ENCODE measurements around the gene PIBF1. TPM values are rescaled to one million over a fixed set of nuclear protein-coding genes. Genes with fewer than 3 reads are reported as not detected.

The PIBF1 gene, protein sequence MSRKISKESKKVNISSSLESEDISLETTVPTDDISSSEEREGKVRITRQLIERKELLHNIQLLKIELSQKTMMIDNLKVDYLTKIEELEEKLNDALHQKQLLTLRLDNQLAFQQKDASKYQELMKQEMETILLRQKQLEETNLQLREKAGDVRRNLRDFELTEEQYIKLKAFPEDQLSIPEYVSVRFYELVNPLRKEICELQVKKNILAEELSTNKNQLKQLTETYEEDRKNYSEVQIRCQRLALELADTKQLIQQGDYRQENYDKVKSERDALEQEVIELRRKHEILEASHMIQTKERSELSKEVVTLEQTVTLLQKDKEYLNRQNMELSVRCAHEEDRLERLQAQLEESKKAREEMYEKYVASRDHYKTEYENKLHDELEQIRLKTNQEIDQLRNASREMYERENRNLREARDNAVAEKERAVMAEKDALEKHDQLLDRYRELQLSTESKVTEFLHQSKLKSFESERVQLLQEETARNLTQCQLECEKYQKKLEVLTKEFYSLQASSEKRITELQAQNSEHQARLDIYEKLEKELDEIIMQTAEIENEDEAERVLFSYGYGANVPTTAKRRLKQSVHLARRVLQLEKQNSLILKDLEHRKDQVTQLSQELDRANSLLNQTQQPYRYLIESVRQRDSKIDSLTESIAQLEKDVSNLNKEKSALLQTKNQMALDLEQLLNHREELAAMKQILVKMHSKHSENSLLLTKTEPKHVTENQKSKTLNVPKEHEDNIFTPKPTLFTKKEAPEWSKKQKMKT
- total RNA-seq = 28.3 TPM
- long read RNA-seq, transcript PIBF1-201 (18 exons, 3,154 nt) = major isoform, 13 of 37 reads
- long read RNA-seq, partial matches to known transcripts = 4 of 37 reads
- long read RNA-seq, other reads (novel, unspliced or antisense) = 20 of 37 reads

DNA sequence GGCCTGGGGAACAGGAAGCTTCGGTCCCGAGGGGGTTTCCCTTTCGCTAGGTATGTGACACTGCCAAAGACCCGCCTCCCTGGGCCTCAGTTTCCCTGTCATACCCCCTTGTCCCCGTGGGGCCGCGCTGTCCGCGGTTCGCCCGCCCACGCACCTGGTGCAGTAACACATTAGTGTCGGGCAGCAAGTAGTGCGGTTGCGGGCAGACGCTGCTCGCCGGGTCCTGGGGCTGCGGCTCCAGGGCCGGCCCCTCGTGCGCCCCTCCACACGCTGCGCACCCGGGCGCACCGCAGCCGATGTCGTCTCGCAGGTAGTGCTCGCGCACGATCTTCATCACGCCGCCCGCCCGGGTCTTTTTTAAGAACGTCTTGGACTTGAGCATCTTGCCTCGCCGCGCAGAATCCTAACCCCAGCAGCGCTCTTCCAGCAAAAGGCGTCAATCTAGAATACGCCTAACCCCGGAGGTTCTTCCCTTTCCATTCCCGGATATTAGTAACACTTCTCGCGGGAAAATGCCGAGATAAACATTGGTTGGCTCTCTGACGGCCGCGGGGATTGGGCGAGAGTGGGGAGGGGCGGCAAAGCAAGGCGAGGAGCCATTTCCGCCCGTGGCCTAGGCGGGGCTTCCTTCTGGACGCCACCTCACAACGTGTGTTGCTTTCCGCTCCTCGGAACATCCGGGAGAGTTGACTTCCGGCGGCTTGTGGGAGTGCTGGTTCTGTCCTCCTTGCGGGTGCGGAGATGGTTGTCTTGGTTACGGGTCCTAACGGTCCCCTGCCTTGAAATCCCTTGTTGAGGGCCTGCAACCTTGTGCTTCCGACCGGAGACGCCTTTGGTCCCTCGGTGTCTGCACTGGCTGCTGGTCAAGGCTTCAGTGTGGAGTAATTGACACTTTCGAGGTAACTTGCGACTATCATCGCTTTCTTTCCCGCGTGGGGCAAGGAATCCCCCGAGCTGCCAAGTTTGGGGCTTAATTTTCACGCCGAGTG, at the start of gene PIBF1, which contains the start of gene DIS3:
Gene PIBF1, plus strand, starts transcription at position 683 of the 989 bp plus-strand sequence. CDS start 1,337 bp downstream, outside the sequence.
Gene DIS3, minus strand, starts transcription at position 450 of the 989 bp plus-strand sequence. Its CDS starts 68 bp downstream, at position 382.
- TF ChIP-seq, protein P1, sequence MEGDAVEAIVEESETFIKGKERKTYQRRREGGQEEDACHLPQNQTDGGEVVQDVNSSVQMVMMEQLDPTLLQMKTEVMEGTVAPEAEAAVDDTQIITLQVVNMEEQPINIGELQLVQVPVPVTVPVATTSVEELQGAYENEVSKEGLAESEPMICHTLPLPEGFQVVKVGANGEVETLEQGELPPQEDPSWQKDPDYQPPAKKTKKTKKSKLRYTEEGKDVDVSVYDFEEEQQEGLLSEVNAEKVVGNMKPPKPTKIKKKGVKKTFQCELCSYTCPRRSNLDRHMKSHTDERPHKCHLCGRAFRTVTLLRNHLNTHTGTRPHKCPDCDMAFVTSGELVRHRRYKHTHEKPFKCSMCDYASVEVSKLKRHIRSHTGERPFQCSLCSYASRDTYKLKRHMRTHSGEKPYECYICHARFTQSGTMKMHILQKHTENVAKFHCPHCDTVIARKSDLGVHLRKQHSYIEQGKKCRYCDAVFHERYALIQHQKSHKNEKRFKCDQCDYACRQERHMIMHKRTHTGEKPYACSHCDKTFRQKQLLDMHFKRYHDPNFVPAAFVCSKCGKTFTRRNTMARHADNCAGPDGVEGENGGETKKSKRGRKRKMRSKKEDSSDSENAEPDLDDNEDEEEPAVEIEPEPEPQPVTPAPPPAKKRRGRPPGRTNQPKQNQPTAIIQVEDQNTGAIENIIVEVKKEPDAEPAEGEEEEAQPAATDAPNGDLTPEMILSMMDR (IDR thresholded peaks at IDR 0.05) = no peak
- ATAC-seq = peak; percentile 100
- no peaks in the 10 kb centered on the region for H3K27me3 ChIP-seq (ENCODE audit: low read depth)
- peak within 1 kb of the TSS; percentile 91 for H3K27ac ChIP-seq
- H3K9me3 ChIP-seq = no peaks in the 10 kb centered on the region
- DNase-seq = peak; percentile 99
- peaks cover 31% of the 10 kb centered on the region for H3K4me1 ChIP-seq
- intact Hi-C loops (cut with DNase I) = no loop called here
- peaks cover 28% of the 10 kb centered on the region for H3K36me3 ChIP-seq
- peak within 1 kb of the TSS; percentile 94 for H3K4me3 ChIP-seq

DNA sequence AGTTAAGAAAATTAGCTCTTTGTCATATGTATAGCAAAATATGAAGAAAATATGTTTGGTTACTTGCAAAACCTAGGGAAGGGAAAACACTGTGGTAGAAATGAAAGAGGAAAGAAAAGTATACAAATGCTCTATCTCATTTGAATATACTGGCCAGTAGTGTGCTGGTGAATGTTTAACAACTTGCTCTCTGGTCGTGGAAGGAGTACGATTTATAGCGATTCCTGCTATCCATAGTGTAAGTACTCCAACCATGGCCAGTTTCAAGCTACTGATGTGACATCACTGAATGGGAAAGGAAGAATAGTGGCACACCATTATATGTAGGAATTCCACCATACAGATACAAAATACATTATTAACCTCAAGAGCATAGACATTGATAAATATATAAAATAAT, 44.9 kb upstream of the PIBF1 start:
- Histone ChIP-seq H3K4me3 (no peak overlapping the region), H3K27ac (no peak overlapping the region), H3K36me3 (peaks cover 13% of the 10 kb centered on the region), H3K9me3 (no peaks in the 10 kb centered on the region), H3K4me1 (no peaks in the 10 kb centered on the region), H3K27me3 (ENCODE audit: low read depth) (no peaks in the 10 kb centered on the region)
- no peak for DNase-seq
- no peak for ATAC-seq
- intact Hi-C loops (cut with DNase I) = no loop called here
- TF ChIP-seq, protein P1 (IDR thresholded peaks at IDR 0.05) = no peak

DNA sequence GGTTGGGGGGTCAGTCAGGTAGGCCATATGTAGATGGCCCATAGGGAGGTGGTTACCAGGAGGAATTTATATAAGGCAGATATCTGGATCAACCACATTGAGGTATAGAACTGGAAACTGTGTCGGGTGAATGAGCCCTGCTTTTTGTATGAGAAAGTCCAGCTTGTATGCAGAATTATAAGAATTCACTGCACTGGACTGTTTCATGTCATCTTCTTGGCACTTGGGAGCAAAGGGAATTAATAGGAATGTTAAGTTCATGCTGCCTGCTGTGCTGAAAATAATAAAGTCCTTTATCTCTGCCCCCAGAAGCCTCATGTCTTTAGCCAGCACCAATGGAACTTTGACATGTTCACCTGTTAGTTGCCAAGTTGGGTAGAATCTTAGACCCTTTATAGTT, 41.9 kb upstream of the PIBF1 start:
- Histone ChIP-seq H3K9me3 (no peaks in the 10 kb centered on the region), H3K27me3 (ENCODE audit: low read depth) (no peaks in the 10 kb centered on the region), H3K36me3 (peaks cover 29% of the 10 kb centered on the region), H3K27ac (no peak overlapping the region), H3K4me3 (no peak overlapping the region), H3K4me1 (no peaks in the 10 kb centered on the region)
- intact Hi-C loops (cut with DNase I) = no loop called here
- TF ChIP-seq, protein P1 (IDR thresholded peaks at IDR 0.05) = no peak
- DNase-seq (no peak), ATAC-seq (no peak)

DNA sequence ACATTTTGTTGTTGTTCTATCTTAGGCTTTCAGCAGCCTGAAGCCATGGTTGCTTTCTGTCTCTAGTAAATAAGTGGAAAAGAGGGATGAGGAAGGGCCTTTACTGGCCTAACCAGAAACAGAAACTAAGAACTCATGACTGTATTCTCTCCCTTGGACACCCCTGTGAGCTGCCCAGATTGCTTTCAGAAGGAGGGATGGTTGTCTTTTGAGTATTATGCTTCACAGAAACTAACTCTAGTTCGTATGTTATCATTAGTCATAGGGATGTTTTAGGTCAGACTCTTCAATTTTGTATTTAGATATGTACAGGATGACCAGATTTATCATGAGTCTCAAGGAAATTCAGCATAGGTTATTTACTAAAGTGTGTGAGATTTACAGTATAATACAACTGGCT, 36.7 kb upstream of the PIBF1 start:
- intact Hi-C loops (cut with DNase I) = no loop called here
- Histone ChIP-seq H3K27me3 (ENCODE audit: low read depth) (no peaks in the 10 kb centered on the region), H3K36me3 (peaks cover 58% of the 10 kb centered on the region), H3K4me3 (no peak overlapping the region), H3K27ac (no peak overlapping the region), H3K9me3 (no peaks in the 10 kb centered on the region), H3K4me1 (no peaks in the 10 kb centered on the region)
- ATAC-seq (no peak), DNase-seq (no peak)
- TF ChIP-seq, protein P1 (IDR thresholded peaks at IDR 0.05) = no peak
